GM15510 (cell line): Measurements from ENCODE around the gene VPS37B.

Experiments
- POLR2A ChIP-seq: IDR thresholded peaks from 3 replicates; pipeline ENCODE4 v1.6.1; 2011; ENCODE audit warnings: borderline replicate concordance; ENCODE audit not compliant: insufficient read length; ENCODE audit errors: extremely low read depth

Gene VPS37B

DNA sequence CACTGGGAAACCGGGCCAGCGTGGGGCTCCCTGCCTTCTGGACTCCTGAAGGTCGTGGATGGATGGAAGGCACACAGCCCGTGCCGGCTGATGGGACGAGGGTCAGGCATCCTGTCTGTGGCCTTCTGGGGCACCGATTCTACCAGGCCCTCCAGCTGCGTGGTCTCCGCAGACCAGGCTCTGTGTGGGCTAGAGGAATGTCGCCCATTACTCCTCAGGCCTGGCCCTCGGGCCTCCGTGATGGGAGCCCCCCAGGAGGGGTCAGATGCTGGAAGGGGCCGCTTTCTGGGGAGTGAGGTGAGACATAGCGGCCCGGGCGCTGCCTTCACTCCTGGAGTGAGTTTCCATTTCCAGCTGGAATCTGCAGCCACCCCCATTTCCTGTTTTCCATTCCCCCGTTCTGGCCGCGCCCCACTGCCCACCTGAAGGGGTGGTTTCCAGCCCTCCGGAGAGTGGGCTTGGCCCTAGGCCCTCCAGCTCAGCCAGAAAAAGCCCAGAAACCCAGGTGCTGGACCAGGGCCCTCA lies 33.8 kb downstream of the VPS37B start:
- TF ChIP-seq POLR2A: no peak

DNA sequence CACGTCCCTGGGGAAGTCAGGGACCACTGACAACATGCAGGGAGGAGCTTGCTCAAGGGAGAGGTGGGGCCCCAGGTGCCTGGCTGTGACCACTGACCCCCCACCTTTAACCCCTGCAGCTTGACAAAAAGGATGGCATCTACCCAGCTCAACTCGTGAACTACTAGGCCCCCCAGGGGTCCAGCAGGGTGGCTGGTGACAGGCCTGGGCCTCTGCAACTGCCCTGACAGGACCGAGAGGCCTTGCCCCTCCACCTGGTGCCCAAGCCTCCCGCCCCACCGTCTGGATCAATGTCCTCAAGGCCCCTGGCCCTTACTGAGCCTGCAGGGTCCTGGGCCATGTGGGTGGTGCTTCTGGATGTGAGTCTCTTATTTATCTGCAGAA lies 34.3 kb downstream of the VPS37B start:
- TF ChIP-seq POLR2A: no peak

DNA sequence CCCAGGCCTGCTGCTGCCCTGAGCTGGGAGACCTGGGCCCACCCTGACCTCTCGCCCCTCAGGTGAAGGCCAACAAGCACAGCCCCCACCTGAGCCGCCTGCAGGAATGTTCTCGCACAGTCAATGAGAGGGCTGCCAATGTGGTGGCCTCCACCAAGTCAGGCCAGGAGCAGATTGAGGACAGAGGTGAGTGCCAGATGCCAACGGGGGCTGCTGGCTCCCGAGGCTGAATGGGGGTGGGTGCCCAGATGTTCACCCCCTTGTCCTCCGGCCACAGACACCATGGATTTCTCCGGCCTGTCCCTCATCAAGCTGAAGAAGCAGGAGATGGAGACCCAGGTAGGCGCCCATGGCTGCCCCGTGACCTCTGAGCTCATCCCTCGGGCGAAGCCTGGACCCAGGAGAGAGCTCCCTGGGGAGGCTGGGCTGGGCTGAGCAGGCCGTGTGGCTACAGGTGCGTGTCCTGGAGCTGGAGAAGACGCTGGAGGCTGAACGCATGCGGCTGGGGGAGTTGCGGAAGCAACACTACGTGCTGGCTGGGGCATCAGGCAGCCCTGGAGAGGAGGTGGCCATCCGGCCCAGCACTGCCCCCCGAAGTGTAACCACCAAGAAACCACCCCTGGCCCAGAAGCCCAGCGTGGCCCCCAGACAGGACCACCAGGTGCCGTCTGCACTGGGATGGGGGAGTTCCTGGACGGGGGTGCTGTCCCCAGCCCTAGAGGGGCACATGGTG lies 34.9 kb downstream of the VPS37B start:
- no peak for TF ChIP-seq POLR2A

DNA sequence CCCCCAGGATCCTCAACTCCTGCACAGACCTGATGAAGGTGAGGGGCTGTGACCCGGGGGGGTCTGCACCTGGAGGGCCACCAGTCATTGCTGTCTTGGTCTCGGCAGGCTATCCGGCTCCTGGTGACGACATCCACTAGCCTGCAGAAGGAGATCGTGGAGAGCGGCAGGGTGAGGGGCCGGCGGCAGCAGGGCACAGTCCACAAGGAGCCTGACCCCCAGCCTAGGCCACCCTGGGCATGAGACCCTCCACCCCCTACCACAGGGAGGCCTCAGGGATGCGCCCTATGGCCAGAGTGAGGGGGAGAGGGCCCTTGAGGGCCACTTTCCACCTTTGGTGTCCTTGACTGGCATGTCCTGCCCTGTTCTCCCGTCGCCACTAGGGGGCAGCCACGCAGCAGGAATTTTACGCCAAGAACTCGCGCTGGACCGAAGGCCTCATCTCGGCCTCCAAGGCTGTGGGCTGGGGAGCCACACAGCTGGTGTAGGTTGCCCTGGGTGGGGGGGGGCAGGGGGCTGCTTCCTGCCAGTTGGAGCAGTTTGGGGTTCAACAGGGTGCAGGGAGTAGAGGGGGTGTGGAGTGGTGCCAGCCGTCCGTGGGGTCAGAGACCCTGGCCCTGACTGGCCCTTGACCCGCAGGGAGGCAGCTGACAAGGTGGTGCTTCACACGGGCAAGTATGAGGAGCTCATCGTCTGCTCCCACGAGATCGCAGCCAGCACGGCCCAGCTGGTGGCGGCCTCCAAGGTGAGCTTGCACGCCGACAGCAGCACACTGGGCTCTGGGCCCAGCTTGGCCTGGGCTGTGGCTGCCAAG lies 35.7 kb downstream of the VPS37B start:
- no peak for TF ChIP-seq POLR2A

DNA sequence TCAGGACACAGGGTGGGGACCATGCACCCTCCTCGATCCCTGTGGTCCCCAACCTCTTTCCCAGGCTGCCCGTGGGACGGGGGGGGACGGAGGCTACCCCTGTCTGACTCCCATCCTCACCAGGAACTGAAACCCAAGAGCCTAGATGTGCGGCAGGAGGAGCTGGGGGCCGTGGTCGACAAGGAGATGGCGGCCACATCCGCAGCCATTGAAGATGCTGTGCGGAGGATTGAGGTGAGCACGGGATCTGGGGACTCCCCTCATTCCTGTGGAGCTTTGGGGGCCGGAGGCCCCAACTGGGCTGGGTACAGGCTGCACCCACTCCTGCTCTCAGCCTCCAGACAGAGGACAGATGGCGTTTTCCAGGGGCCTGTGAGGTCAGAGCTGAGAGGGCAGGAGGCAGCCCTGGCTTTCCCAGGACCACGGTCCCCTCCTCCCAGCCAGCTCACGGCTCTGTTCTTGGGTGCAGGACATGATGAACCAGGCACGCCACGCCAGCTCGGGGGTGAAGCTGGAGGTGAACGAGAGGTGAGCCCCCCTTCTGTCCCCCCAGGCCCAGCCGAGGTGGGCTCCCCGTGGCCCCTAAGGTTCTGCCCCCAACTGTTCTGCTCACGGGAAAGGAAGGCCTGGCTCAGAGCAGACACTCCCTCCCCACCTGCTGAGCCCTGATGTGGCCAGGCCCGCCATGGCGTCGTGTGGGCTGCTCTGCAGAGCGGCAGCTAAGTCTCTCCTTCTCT lies 36.5 kb downstream of the VPS37B start:
- TF ChIP-seq POLR2A: no peak

DNA sequence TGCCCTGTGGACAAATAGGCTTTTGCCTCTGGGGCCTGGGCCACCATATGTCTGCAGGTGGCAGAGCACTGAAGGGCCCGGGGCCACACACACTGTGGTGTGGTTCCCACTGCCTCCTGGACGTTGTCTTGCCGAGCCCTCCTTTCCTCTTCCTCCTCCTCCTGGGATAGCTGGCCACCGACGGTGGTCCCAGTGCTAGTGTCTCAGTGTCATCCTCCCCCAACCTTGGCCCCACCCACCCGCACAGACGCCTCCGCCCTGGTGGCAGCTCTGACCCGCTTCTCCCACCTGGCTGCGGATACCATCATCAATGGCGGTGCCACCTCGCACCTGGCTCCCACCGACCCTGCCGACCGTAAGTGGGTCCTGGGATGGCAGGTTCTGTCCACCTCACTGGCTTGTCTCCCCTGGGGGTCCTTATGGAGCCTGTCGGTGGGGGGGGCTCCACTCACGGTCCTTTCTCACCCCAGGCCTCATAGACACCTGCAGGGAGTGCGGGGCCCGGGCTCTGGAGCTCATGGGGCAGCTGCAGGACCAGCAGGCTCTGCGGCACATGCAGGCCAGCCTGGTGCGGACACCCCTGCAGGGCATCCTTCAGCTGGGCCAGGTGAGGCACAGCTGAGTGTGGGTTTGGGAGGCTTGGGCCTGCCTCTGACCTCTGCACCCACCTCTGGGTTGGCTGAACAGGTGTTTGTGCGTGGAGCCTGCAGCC lies 37.2 kb downstream of the VPS37B start:
- TF ChIP-seq POLR2A: no peak

DNA sequence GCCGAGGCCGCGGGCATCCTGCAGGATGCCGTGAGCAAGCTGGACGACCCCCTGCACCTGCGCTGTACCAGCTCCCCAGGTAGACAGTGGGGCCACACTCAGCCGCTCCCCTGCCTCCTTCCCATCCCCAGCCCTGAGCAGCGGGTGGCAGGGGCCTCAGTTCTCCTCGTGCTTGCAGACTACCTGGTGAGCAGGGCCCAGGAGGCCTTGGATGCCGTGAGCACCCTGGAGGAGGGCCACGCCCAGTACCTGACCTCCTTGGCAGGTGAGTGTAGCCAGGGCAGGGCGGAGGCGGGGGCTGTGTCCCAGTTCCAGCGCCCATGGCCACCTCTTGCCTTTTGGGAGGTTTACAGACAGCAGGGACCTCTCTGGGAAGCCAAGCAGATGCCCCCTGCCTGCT lies 37.8 kb downstream of the VPS37B start:
- no peak for TF ChIP-seq POLR2A

DNA sequence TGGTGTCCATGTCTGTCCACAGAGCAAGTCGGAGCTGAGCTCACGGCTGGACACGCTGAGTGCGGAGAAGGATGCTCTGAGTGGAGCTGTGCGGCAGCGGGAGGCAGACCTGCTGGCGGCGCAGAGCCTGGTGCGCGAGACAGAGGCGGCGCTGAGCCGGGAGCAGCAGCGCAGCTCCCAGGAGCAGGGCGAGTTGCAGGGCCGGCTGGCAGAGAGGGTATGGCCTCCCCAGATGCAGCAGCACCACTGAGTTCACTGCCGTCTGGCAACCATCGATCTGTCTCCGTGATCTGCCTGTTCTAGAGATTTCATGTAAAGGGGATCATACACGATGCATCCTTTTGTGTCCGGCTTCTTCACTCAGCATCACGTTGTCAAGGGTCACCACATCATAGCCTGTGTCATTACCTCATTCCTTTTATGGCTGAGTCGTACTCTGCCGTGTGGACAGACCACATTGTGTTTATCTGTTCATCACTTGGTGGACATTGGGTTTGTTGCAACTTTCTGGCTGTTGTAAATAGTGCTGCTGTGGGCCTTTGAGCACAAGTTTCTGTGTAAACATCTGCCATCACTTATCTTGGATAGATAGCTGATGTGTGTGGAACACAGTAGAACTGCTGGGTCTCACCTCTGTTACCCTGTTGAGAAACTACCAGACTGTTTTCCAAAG lies 38.8 kb downstream of the VPS37B start:
- TF ChIP-seq POLR2A: no peak

DNA sequence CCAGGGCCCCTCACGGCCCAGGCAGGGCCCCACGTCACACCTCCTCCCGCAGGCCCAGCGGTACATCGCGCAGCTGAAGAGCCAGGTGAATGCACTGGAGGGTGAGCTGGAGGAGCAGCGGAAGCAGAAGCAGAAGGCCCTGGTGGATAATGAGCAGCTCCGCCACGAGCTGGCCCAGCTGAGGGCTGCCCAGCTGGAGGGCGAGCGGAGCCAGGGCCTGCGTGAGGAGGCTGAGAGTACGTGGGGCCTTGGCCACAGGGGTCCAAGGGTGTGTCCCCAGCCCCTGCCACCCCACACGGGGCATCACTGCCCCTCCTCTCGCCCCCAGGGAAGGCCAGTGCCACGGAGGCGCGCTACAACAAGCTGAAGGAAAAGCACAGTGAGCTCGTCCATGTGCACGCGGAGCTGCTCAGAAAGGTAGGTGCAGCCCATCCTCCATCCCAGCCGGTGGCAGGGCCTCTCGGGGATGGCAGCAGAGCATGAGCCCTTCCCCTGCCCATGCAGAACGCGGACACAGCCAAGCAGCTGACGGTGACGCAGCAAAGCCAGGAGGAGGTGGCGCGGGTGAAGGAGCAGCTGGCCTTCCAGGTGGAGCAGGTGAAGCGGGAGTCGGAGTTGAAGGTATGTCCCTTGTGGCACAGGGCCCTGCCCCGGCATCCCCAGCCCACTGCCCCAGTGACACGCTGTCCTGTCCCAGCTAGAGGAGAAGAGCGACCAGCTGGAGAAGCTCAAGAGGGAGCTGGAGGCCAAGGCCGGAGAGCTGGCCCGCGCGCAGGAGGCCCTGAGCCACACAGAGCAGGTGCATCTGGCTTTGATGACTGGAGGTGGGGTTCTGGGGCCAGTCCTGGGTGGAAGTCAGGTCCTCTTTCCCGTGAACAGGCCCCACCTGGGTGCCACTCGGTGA lies 39.7 kb downstream of the VPS37B start:
- TF ChIP-seq POLR2A: no peak

DNA sequence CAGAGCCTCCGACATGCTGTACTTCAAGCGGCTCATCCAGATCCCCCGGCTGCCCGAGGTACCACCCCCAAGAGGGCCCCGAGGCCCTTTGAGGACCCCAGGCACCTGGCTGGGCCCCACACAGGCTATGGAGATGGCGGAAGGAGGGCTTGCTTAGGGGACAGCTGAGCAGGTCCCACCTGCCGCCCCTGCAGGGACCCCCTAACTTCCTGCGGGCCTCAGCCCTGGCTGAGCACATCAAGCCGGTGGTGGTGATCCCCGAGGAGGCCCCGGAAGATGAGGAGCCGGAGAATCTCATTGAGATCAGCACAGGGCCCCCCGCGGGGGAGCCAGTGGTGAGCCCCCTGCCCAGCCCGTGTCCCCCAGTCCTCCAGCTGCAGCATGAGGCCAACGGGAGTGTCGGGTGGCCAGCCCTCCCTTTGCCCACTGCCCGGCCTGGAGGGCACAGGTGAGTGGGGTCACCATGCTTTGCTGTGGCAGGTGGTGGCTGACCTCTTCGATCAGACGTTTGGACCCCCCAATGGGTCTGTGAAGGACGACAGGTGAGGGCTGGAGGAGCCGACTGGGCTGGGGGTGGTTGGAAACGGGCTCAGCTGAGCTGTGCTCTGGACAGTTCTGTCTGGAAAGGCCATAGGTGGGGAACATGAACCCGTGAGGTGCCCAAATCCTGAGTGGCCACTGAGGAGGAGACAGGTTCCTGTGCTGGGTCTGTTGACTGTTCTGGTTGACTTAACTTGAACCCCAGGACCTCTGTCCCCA lies 40.7 kb downstream of the VPS37B start:
- no peak for TF ChIP-seq POLR2A

DNA sequence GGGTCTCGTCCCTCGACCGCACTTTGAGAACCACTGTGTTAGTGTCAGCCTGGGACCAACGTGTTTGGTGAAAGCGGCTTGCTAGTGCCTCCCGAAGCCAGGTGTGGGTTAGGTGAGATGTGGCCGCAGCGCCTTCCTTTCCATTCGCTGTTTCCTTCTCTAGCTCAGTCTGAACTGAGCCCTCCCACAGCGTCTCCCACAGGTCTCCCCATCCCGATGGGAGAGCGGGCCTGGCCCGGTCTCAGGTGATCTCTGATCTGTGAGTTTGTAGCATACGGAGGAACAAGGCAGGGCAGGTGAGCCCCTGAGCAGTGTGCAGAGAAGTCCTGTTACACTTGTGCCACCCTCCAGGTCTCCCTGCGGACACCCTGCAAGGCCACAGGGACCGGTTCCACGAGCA lies 41.4 kb downstream of the VPS37B start:
- TF ChIP-seq POLR2A: no peak

DNA sequence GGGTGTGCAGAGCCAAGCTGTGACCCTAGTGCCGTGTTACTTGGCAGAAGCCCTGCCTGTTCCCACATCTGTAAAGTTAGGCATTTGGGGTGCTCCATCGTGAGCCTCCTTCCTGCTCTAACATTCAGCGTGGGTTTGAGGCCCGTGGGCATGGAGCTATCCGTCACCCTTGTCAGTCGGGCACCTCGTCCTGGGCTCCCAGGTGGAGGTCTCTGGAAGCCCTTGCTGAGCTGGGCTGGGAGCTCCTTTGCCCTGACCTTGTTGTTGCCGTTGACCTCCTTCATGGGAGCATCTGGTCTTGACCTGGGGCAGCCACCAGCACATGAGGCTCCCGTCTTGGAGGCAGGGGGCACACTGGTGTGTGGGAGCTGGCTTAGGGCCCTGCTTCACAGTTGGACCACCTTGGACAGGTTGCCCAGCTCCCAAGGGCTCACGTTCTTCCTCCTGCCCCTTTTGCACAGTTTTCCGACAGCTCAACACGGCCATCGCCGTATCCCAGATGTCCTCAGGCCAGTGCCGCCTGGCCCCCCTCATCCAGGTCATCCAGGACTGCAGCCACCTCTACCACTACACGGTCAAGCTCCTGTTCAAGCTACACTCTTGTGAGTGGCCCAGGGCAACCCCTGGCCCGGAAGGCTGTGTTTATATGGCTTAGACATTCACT lies 42.2 kb downstream of the VPS37B start:
- no peak for TF ChIP-seq POLR2A
